CD4-positive, alpha-beta memory T cell (primary cell): ENCODE data around the gene HOXB3. TPM values are rescaled to one million over a fixed set of nuclear protein-coding genes. Genes with fewer than 3 reads are reported as not detected.
A peak's percentile ranks its signal among the peaks of the same experiment; 100 is the strongest.

Experiments
- CTCF ChIA-PET: fragments of 350-600 bp; sonication (Branson Sonifier 250); formaldehyde crosslinking; loops from one replicate; lab custom pipeline; 2021; ENCODE audit warnings: inconsistent platforms; ENCODE audit not compliant: partially characterized antibody; lab: Charles Lee
- POLR2A ChIA-PET: fragments of 350-600 bp; sonication (Branson Sonifier 250); formaldehyde crosslinking; loops from one replicate; lab custom pipeline; 2021; ENCODE audit not compliant: partially characterized antibody; lab: Charles Lee
- DNase-seq, 5 donors: peaks; one replicate each; pipeline versions ENCODE4 v3.0.0 to v3.0.0-alpha.2; 2020 to 2022; ENCODE audit warnings: mixed read lengths in 1 of 5
- H3K27ac ChIP-seq: one replicate; pipeline ENCODE4 v1.7.0; 2013; ENCODE audit warnings: low read depth, low read length
- H3K27me3 ChIP-seq: 2 replicates; pipeline ENCODE4 v1.7.0; 2013; ENCODE audit warnings: mild to moderate bottlenecking, low read length, moderate library complexity; ENCODE audit not compliant: insufficient read depth
- H3K36me3 ChIP-seq: 2 replicates; pipeline ENCODE4 v1.7.0; 2013; ENCODE audit warnings: mild to moderate bottlenecking, low read length, moderate library complexity; ENCODE audit not compliant: insufficient read depth
- H3K4me1 ChIP-seq: 2 replicates; pipeline ENCODE4 v1.7.0; 2013; ENCODE audit warnings: mild to moderate bottlenecking, low read length, moderate library complexity; ENCODE audit not compliant: insufficient read depth
- H3K4me3 ChIP-seq, 2 donors: one replicate each; pipeline ENCODE4 v1.7.0; 2013; ENCODE audit warnings: low read length in 2 of 2, mild to moderate bottlenecking in 1 of 2
- H3K9me3 ChIP-seq, 2 donors: one replicate each; pipeline ENCODE4 v1.7.0; 2013; ENCODE audit warnings: low read length in 2 of 2, control low read depth in 1 of 2; ENCODE audit not compliant: control insufficient read depth in 1 of 2
- H3K27ac Mint-ChIP-seq, 7 donors: one replicate each; pipeline ENCODE4 v1.8.0; 2020 to 2021; ENCODE audit warnings: mixed read lengths in 7 of 7, mild to moderate bottlenecking in 6 of 7, inconsistent platforms in 3 of 7, moderate library complexity in 3 of 7
- H3K27me3 Mint-ChIP-seq, 2 donors: one replicate each; pipeline ENCODE4 v1.8.0; 2020 to 2021; ENCODE audit warnings: mixed read lengths in 2 of 2
- H3K36me3 Mint-ChIP-seq, 2 donors: one replicate each; pipeline ENCODE4 v1.8.0; 2020 to 2021; ENCODE audit warnings: mixed read lengths in 2 of 2, inconsistent platforms in 1 of 2, mild to moderate bottlenecking in 1 of 2
- H3K4me1 Mint-ChIP-seq, 4 donors: one replicate each; pipeline ENCODE4 v1.8.0; 2020 to 2021; ENCODE audit warnings: mixed read lengths in 4 of 4, mild to moderate bottlenecking in 1 of 4
- H3K4me3 Mint-ChIP-seq, 8 donors: one replicate each; pipeline ENCODE4 v1.8.0; 2020 to 2021; ENCODE audit warnings: mixed read lengths in 8 of 8, mild to moderate bottlenecking in 7 of 8, moderate library complexity in 6 of 8, inconsistent platforms in 3 of 8
- H3K9me3 Mint-ChIP-seq, 8 donors: one replicate each; pipeline ENCODE4 v1.8.0; 2020 to 2021; ENCODE audit warnings: mixed read lengths in 8 of 8, mild to moderate bottlenecking in 5 of 8, inconsistent platforms in 3 of 8, moderate library complexity in 1 of 8
- intact Hi-C: fragments of 100-400 bp; cut with micrococcal nuclease; formaldehyde crosslinking; loops from one replicate; pipeline ENCODE4 v1.15.1; 2023
- polyA plus RNA-seq, 2 donors: library from polyadenylated mRNA; unstranded; fragments of 300-500 nt; fragmentation: Illumina TruSeq; gene quantifications; one replicate each; pipeline ENCODE4 v1.2.3, GENCODE V29; 2021
- total RNA-seq, 2 experiments: library from RNA; stranded (reverse); gene quantifications; one replicate each; pipeline ENCODE4 v1.2.3, GENCODE V29; 2021

HOXB3 gene
- total and polyA plus RNA-seq, 4 experiments from 2014 or later = 0.10 to 14.5 (median 11.2) TPM; not detected in 1

GRCh38 chr17:48601539-48602425 is 11.7 kb upstream of the HOXB3 start:
- Histone ChIP-seq H3K27ac (no peak overlapping the region), H3K36me3 (no peaks in the 10 kb centered on the region), H3K4me1 (peaks cover 53% of the 10 kb centered on the region), H3K4me3 (no peak overlapping the region), H3K9me3 (no peaks in the 10 kb centered on the region), H3K27me3 (peaks cover 83% of the 10 kb centered on the region)
- DNase-seq = no peak
- peaks cover 18 to 55% (median 34%) of the 10 kb centered on the region in 4 donors for H3K4me1 Mint-ChIP-seq
- intact Hi-C loops = no loop called here
- H3K36me3 Mint-ChIP-seq = no peaks in the 10 kb centered on the region
- no peaks in the 10 kb centered on the region for H3K9me3 Mint-ChIP-seq
- CTCF ChIA-PET = interaction anchor here (0.5 to 2.6 kb wide), 7 partner anchors 8 to 363 kb away, joined by 3 to 9 read pairs (median 3); no protein-coding TSS in a partner anchor
- peak overlapping the region in 4 of 8 donors; percentile 29 to 81 (median 66) for H3K4me3 Mint-ChIP-seq
- POLR2A ChIA-PET = interaction anchor here (1.0 kb wide), 1 partner anchor 11 kb away, joined by 5 read pairs; no protein-coding TSS in a partner anchor
- peak overlapping the region in 2 of 7 donors; percentile 46 to 74 for H3K27ac Mint-ChIP-seq
- H3K27me3 Mint-ChIP-seq = peaks cover 67 to 83% of the 10 kb centered on the region in 2 donors

- no peaks in the 10 kb centered on the region for H3K36me3 ChIP-seq
- no peaks in the 10 kb centered on the region for H3K9me3 ChIP-seq
- no peak overlapping the region for H3K4me3 ChIP-seq
- H3K27ac ChIP-seq = no peak overlapping the region
- no peaks in the 10 kb centered on the region for H3K9me3 Mint-ChIP-seq
- POLR2A ChIA-PET = interaction anchor here (1.0 kb wide), 1 partner anchor 12 kb away, joined by 5 read pairs; no protein-coding TSS in a partner anchor
- H3K27ac Mint-ChIP-seq = peak overlapping the region in 1 of 7 donors; percentile 34
- intact Hi-C loops = no loop called here
- peaks cover 59% of the 10 kb centered on the region for H3K4me1 ChIP-seq
- peaks cover 67 to 85% of the 10 kb centered on the region in 2 donors for H3K27me3 Mint-ChIP-seq
- peak overlapping the region in 1 of 8 donors; percentile 2 for H3K4me3 Mint-ChIP-seq
- CTCF ChIA-PET = interaction anchor here (1.0 to 2.6 kb wide), 5 partner anchors 8 to 362 kb away, joined by 3 to 9 read pairs (median 3); no protein-coding TSS in a partner anchor
- peaks cover 23 to 61% (median 40%) of the 10 kb centered on the region in 4 donors for H3K4me1 Mint-ChIP-seq
- DNase-seq = no peak
- H3K27me3 ChIP-seq = peaks cover 86% of the 10 kb centered on the region
- no peaks in the 10 kb centered on the region for H3K36me3 Mint-ChIP-seq
Observed at GRCh38 chr17:48601207-48601538, 11.1 kb upstream of the HOXB3 start.

GRCh38 chr17:48600244-48601098 is 10.4 kb upstream of the HOXB3 start:
- Histone ChIP-seq H3K27me3 (peaks cover 89% of the 10 kb centered on the region), H3K4me1 (peaks cover 62% of the 10 kb centered on the region), H3K4me3 (no peak overlapping the region), H3K36me3 (no peaks in the 10 kb centered on the region), H3K9me3 (no peaks in the 10 kb centered on the region), H3K27ac (no peak overlapping the region)
- Mint-ChIP-seq H3K27ac (peak overlapping the region in 1 of 7 donors; percentile 34), H3K4me1 (peaks cover 23 to 63% (median 41%) of the 10 kb centered on the region in 4 donors), H3K9me3 (no peaks in the 10 kb centered on the region), H3K4me3 (no peak overlapping the region), H3K36me3 (no peaks in the 10 kb centered on the region), H3K27me3 (peaks cover 68 to 84% of the 10 kb centered on the region in 2 donors)
- no peak for DNase-seq
- intact Hi-C loops = no loop called here
- CTCF ChIA-PET = interaction anchor here (1.1 to 2.6 kb wide), 3 partner anchors 9 to 362 kb away, joined by 3 to 9 read pairs (median 4); no protein-coding TSS in a partner anchor
- POLR2A ChIA-PET = no interaction called here

GRCh38 chr17:48599354-48599753 is 9.3 kb upstream of the HOXB3 start:
- H3K9me3 ChIP-seq = no peaks in the 10 kb centered on the region
- Mint-ChIP-seq H3K27ac (peak overlapping the region in 1 of 7 donors; percentile 73), H3K9me3 (no peaks in the 10 kb centered on the region), H3K27me3 (peaks cover 65 to 83% of the 10 kb centered on the region in 2 donors), H3K4me3 (peak overlapping the region in 1 of 8 donors; percentile 93), H3K4me1 (peaks cover 21 to 55% (median 38%) of the 10 kb centered on the region in 4 donors), H3K36me3 (no peaks in the 10 kb centered on the region)
- H3K4me3 ChIP-seq = no peak overlapping the region
- intact Hi-C loops = no loop called here
- H3K4me1 ChIP-seq = peaks cover 55% of the 10 kb centered on the region
- no peak for DNase-seq
- H3K36me3 ChIP-seq = no peaks in the 10 kb centered on the region
- ChIA-PET CTCF (interaction anchor here (1.0 to 1.5 kb wide), 2 partner anchors 10 to 111 kb away, joined by 3 read pairs; no protein-coding TSS in a partner anchor), POLR2A (interaction anchor here (0.6 to 1.1 kb wide), 2 partner anchors 19 to 519 kb away, joined by 3 to 4 read pairs; no protein-coding TSS in a partner anchor)
- H3K27ac ChIP-seq = no peak overlapping the region
- H3K27me3 ChIP-seq = peaks cover 85% of the 10 kb centered on the region

GRCh38 chr17:48598736-48599135 is 8.7 kb upstream of the HOXB3 start:
- Histone ChIP-seq H3K27me3 (peaks cover 79% of the 10 kb centered on the region), H3K9me3 (no peaks in the 10 kb centered on the region), H3K4me1 (peaks cover 49% of the 10 kb centered on the region), H3K4me3 (no peak overlapping the region), H3K36me3 (no peaks in the 10 kb centered on the region), H3K27ac (no peak overlapping the region)
- Mint-ChIP-seq H3K9me3 (no peaks in the 10 kb centered on the region), H3K36me3 (no peaks in the 10 kb centered on the region), H3K4me1 (peaks cover 19 to 55% (median 38%) of the 10 kb centered on the region in 4 donors), H3K27ac (peak overlapping the region in 1 of 7 donors; percentile 73), H3K27me3 (peaks cover 62 to 81% of the 10 kb centered on the region in 2 donors), H3K4me3 (peak overlapping the region in 7 of 8 donors; percentile 75 to 93 (median 87))
- CTCF ChIA-PET = interaction anchor here (0.7 to 1.5 kb wide), 3 partner anchors 11 to 254 kb away, joined by 3 read pairs; no protein-coding TSS in a partner anchor
- POLR2A ChIA-PET = interaction anchor here (0.6 to 1.1 kb wide), 2 partner anchors 20 to 518 kb away, joined by 3 to 4 read pairs; no protein-coding TSS in a partner anchor
- intact Hi-C loops = no loop called here
- DNase-seq = no peak

- Mint-ChIP-seq H3K9me3 (no peaks in the 10 kb centered on the region), H3K27me3 (peaks cover 55 to 80% of the 10 kb centered on the region in 2 donors), H3K36me3 (no peaks in the 10 kb centered on the region), H3K4me1 (peaks cover 21 to 57% (median 41%) of the 10 kb centered on the region in 4 donors), H3K27ac (peak overlapping the region in 2 of 7 donors; percentile 49 to 73), H3K4me3 (peak overlapping the region; percentile 75 to 93 (median 86))
- H3K27me3 ChIP-seq = peaks cover 76% of the 10 kb centered on the region
- no peaks in the 10 kb centered on the region for H3K9me3 ChIP-seq
- no peaks in the 10 kb centered on the region for H3K36me3 ChIP-seq
- POLR2A ChIA-PET = no interaction called here
- peak overlapping the region; percentile 54 to 57 for H3K4me3 ChIP-seq
- no peak overlapping the region for H3K27ac ChIP-seq
- no peak for DNase-seq
- H3K4me1 ChIP-seq = peaks cover 52% of the 10 kb centered on the region
- intact Hi-C loops = no loop called here
- CTCF ChIA-PET = interaction anchor here (0.7 to 1.5 kb wide), 3 partner anchors 12 to 254 kb away, joined by 3 read pairs; no protein-coding TSS in a partner anchor
Observed at GRCh38 chr17:48597778-48598631, 8.0 kb upstream of the HOXB3 start.
